B cell (primary cell): ENCODE results near the gene SNX12. TPM values are rescaled to one million over a fixed set of nuclear protein-coding genes. Genes with fewer than 3 reads are reported as not detected.

Experiments
- ATAC-seq: fragments of 200-7000 bp; cut with Tn5 transposase; one replicate; pipeline ENCODE4 v1.10.0; 2021; ENCODE audit warnings: low read depth, mild to moderate bottlenecking, moderate number of reproducible peaks, moderate library complexity
- CTCF ChIA-PET: fragments of 350-600 bp; sonication (Branson Sonifier 250); formaldehyde crosslinking; loops from one replicate; lab custom pipeline; 2021; ENCODE audit warnings: antibody characterized with exemption, inconsistent platforms; lab: Charles Lee
- POLR2A ChIA-PET: fragments of 350-600 bp; sonication (Branson Sonifier 250); formaldehyde crosslinking; loops from one replicate; lab custom pipeline; 2021; ENCODE audit warnings: antibody characterized with exemption; lab: Charles Lee
- DNase-seq: peaks from one replicate; pipeline ENCODE4 v3.0.0; 2013
- H2AFZ ChIP-seq: 2 replicates; pipeline ENCODE4 v1.6.1; 2012; ENCODE audit warnings: mild to moderate bottlenecking, low read depth, low read length; ENCODE audit not compliant: insufficient read depth, poor library complexity, severe bottlenecking
- H3K27ac ChIP-seq, 2 donors: 1 replicate in 1 of 2; 2 replicates in 1 of 2; pipeline ENCODE4 v1.5.1; 2012 to 2013; ENCODE audit warnings: low read length in 2 of 2, mild to moderate bottlenecking in 2 of 2, moderate library complexity in 1 of 2
- H3K27me3 ChIP-seq, 4 experiments: fragments of 200-600 bp in 1 of 4; sonication (generic) in 1 of 4; replicated peaks in 1 of 4; 1 replicate in 2 of 4; 2 replicates in 2 of 4; pipeline versions ENCODE4 v1.6.1 to v1.7.0; 2013 to 2016; ENCODE audit warnings: low read length in 3 of 4, mild to moderate bottlenecking in 2 of 4, mixed read lengths in 1 of 4, moderate library complexity in 1 of 4; ENCODE audit not compliant: insufficient read depth in 4 of 4, control insufficient read depth in 3 of 4; ENCODE audit errors: control extremely low read depth in 1 of 4
- H3K36me3 ChIP-seq, 2 experiments: replicated peaks in 1 of 2; 1 replicate in 1 of 2; 2 replicates in 1 of 2; pipeline versions ENCODE4 v1.6.1 to v1.7.1; 2013; ENCODE audit warnings: low read length in 1 of 2; ENCODE audit not compliant: insufficient read depth in 2 of 2, control insufficient read depth in 1 of 2; ENCODE audit errors: control extremely low read depth in 1 of 2, extremely low read depth in 1 of 2
- H3K4me1 ChIP-seq, 2 donors: fragments of 200-600 bp in 1 of 2; sonication (generic) in 1 of 2; 1 replicate in 1 of 2; 2 replicates in 1 of 2; pipeline versions ENCODE4 v1.5.1 to v1.6.1; 2013 to 2017; ENCODE audit warnings: low read length in 2 of 2; ENCODE audit not compliant: control insufficient read depth in 2 of 2, insufficient read depth in 2 of 2
- H3K4me2 ChIP-seq: replicated peaks from 2 replicates; pipeline ENCODE3; 2012; ENCODE audit warnings: mild to moderate bottlenecking, low read depth, low read length; ENCODE audit not compliant: poor library complexity, severe bottlenecking
- H3K4me3 ChIP-seq, 5 experiments: fragments of 200-600 bp in 1 of 5; sonication (generic) in 1 of 5; 1 replicate in 3 of 5; 2 replicates in 2 of 5; pipeline versions ENCODE4 v1.5.1 to v1.7.0; 2011 to 2016; ENCODE audit warnings: low read length in 4 of 5, mild to moderate bottlenecking in 4 of 5, low read depth in 2 of 5, control low read depth in 1 of 5, moderate library complexity in 1 of 5; ENCODE audit not compliant: insufficient read depth in 1 of 5; ENCODE audit errors: control extremely low read depth in 1 of 5, extremely low read depth in 1 of 5
- H3K79me2 ChIP-seq: fragments of 200-600 bp; sonication (generic); one replicate; pipeline ENCODE4 v1.6.0; 2016; ENCODE audit warnings: low read length; ENCODE audit not compliant: control insufficient read depth, insufficient read depth
- H3K9ac ChIP-seq: fragments of 200-600 bp; sonication (generic); 2 replicates; pipeline ENCODE4 v1.6.1; 2017; ENCODE audit warnings: mild to moderate bottlenecking, low read length, moderate library complexity
- H3K9me3 ChIP-seq, 3 donors: one replicate each; pipeline versions ENCODE4 v1.6.1 to v1.7.1; 2013; ENCODE audit warnings: low read length in 2 of 3; ENCODE audit not compliant: control insufficient read depth in 2 of 3, insufficient read depth in 1 of 3; ENCODE audit errors: control extremely low read depth in 1 of 3
- H4K20me1 ChIP-seq: 2 replicates; pipeline ENCODE4 v1.6.0; 2012; ENCODE audit warnings: mild to moderate bottlenecking, low read length; ENCODE audit not compliant: insufficient read depth, control insufficient read depth, poor library complexity, severe bottlenecking
- H3K27ac Mint-ChIP-seq: one replicate; pipeline ENCODE4 v1.8.0; 2021; ENCODE audit warnings: mixed read lengths
- H3K27me3 Mint-ChIP-seq: one replicate; pipeline ENCODE4 v1.8.0; 2021; ENCODE audit warnings: mixed read lengths
- H3K4me1 Mint-ChIP-seq: one replicate; pipeline ENCODE4 v1.8.0; 2021; ENCODE audit warnings: mixed read lengths
- H3K4me3 Mint-ChIP-seq: one replicate; pipeline ENCODE4 v1.8.0; 2021; ENCODE audit warnings: mixed read lengths
- H3K9me3 Mint-ChIP-seq: one replicate; pipeline ENCODE4 v1.8.0; 2022; ENCODE audit warnings: mixed read lengths; ENCODE audit not compliant: insufficient read depth
- EZH2 ChIP-seq: IDR thresholded peaks from 2 replicates; pipeline ENCODE4 v1.6.1; 2012; ENCODE audit warnings: borderline replicate concordance, low read depth, mild to moderate bottlenecking, moderate library complexity, low read length; ENCODE audit not compliant: insufficient read depth, poor library complexity, severe bottlenecking
- WGBS: methylation state at CpG from one replicate; pipeline ENCODE4 v1.1.5; 2013; ENCODE audit warnings: missing lambda C conversion rate; ENCODE audit not compliant: insufficient coverage; 5-methylcytosine and 5-hydroxymethylcytosine counted together
- intact Hi-C: fragments of 100-400 bp; cut with micrococcal nuclease; formaldehyde crosslinking; loops from one replicate; pipeline ENCODE4 v1.10.0; 2022
- polyA plus RNA-seq: library from polyadenylated mRNA; depleted of rRNA; stranded (reverse); fragments of >200 nt; gene quantifications from 2 replicates; pipeline ENCODE4 v1.2.3, GENCODE V29; 2012
- total RNA-seq, 2 donors: library from RNA; stranded (reverse); fragments of 120-200 nt in 1 of 2; gene quantifications; 1 replicate in 1 of 2; 2 replicates in 1 of 2; pipeline versions ENCODE4 v1.2.3 to v1.2.4, GENCODE V29; 2013 to 2022
- TF ChIP-seq, protein P1 (sequence below): fragments of 200-600 bp; IDR thresholded peaks from one replicate; pipeline ENCODE4 v1.8.0; 2022; ENCODE audit warnings: antibody characterized with exemption, mild to moderate bottlenecking

SNX12 gene
- total and polyA plus RNA-seq, 2 donors (not counting 1 experiment from before 2014, with no cell fraction given): 10.5 to 42.9 TPM

DNA sequence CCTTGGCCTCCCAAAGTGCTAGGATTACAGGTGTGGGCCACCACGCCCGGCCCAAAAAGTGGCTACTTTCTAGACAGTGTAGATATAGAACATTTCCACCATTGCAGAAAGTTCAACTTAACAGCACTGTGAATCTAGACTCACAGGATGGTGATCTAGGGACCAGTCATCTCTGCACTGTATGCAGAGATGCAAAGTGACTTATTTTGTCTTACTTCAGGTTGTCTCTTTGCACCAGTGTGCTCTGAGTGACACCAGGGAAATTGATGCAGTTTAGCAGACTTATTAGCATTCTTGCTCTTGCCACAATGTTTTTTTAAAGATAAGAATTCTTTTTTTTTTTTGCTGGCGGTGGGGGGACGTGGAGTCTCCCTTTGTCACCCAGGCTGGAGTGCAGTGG is 14.7 kb upstream of the SNX12 start:
- H3K4me2 ChIP-seq: no peak overlapping the region
- CTCF ChIA-PET: no interaction called here
- H3K9ac ChIP-seq: no peak overlapping the region
- no peak overlapping the region for H2AFZ ChIP-seq
- DNase-seq (no peak), ATAC-seq (no peak)
- Mint-ChIP-seq H3K9me3 (no peaks in the 10 kb centered on the region), H3K4me1 (no peaks in the 10 kb centered on the region), H3K4me3 (no peak overlapping the region), H3K27me3 (no peaks in the 10 kb centered on the region), H3K27ac (no peak overlapping the region)
- no peaks in the 10 kb centered on the region for H3K4me1 ChIP-seq
- TF ChIP-seq, protein P1, sequence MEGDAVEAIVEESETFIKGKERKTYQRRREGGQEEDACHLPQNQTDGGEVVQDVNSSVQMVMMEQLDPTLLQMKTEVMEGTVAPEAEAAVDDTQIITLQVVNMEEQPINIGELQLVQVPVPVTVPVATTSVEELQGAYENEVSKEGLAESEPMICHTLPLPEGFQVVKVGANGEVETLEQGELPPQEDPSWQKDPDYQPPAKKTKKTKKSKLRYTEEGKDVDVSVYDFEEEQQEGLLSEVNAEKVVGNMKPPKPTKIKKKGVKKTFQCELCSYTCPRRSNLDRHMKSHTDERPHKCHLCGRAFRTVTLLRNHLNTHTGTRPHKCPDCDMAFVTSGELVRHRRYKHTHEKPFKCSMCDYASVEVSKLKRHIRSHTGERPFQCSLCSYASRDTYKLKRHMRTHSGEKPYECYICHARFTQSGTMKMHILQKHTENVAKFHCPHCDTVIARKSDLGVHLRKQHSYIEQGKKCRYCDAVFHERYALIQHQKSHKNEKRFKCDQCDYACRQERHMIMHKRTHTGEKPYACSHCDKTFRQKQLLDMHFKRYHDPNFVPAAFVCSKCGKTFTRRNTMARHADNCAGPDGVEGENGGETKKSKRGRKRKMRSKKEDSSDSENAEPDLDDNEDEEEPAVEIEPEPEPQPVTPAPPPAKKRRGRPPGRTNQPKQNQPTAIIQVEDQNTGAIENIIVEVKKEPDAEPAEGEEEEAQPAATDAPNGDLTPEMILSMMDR: no peak
- no peak for TF ChIP-seq EZH2
- WGBS: 100% methylated on average over 1 of the region's 4 CpGs
- H3K27ac ChIP-seq: no peak overlapping the region
- no peak overlapping the region for H3K4me3 ChIP-seq
- no peaks in the 10 kb centered on the region for H3K27me3 ChIP-seq
- no peaks in the 10 kb centered on the region for H3K9me3 ChIP-seq
- no peaks in the 10 kb centered on the region for H3K79me2 ChIP-seq
- no peaks in the 10 kb centered on the region for H3K36me3 ChIP-seq
- POLR2A ChIA-PET: no interaction called here
- no peaks in the 10 kb centered on the region for H4K20me1 ChIP-seq
- intact Hi-C loops: no loop called here

- Histone ChIP-seq H4K20me1 (no peaks in the 10 kb centered on the region), H2AFZ (no peak overlapping the region), H3K4me1 (no peaks in the 10 kb centered on the region), H3K36me3 (no peaks in the 10 kb centered on the region), H3K9me3 (no peaks in the 10 kb centered on the region), H3K4me2 (no peak overlapping the region), H3K9ac (no peak overlapping the region), H3K27me3 (no peaks in the 10 kb centered on the region), H3K27ac (no peak overlapping the region), H3K79me2 (no peaks in the 10 kb centered on the region), H3K4me3 (no peak overlapping the region)
- Mint-ChIP-seq H3K4me1 (no peaks in the 10 kb centered on the region), H3K9me3 (no peaks in the 10 kb centered on the region), H3K27ac (no peak overlapping the region), H3K4me3 (no peak overlapping the region), H3K27me3 (no peaks in the 10 kb centered on the region)
- no peak for ATAC-seq
- DNase-seq: no peak
- TF ChIP-seq, protein P1: no peak
- no peak for TF ChIP-seq EZH2
- no CpG with 5 or more reads among the region's 5 CpGs for WGBS
- CTCF ChIA-PET: no interaction called here
- POLR2A ChIA-PET: no interaction called here
- intact Hi-C loops: no loop called here
Measured at GRCh38 chrX:71082124-71082647, 14.1 kb upstream of the SNX12 start.
